Nephron (organoid): ENCODE data around the gene FILIP1L.

Experiments
- H3K27ac Mint-ChIP-seq, 3 experiments: 2 replicates each; pipeline ENCODE4 v1.8.0; 2020; ENCODE audit warnings: mixed read lengths in 3 of 3, mild to moderate bottlenecking in 2 of 3, moderate library complexity in 1 of 3
- H3K27me3 Mint-ChIP-seq: 2 replicates; pipeline ENCODE4 v1.8.0; 2021; ENCODE audit warnings: low read depth, mild to moderate bottlenecking, moderate library complexity, mixed read lengths
- H3K36me3 Mint-ChIP-seq: 2 replicates; pipeline ENCODE4 v1.8.0; 2020; ENCODE audit warnings: low read depth, mixed read lengths
- H3K4me1 Mint-ChIP-seq: 2 replicates; pipeline ENCODE4 v1.8.0; 2020; ENCODE audit warnings: mixed read lengths
- H3K4me3 Mint-ChIP-seq, 3 experiments: 2 replicates each; pipeline ENCODE4 v1.8.0; 2020; ENCODE audit warnings: mild to moderate bottlenecking in 3 of 3, mixed read lengths in 3 of 3, moderate library complexity in 2 of 3
- H3K9me3 Mint-ChIP-seq: 2 replicates; pipeline ENCODE4 v1.8.0; 2020; ENCODE audit warnings: mixed read lengths
- TF ChIP-seq, protein P1 (sequence below), 3 experiments: fragments of 200-600 bp; sonication (generic); IDR thresholded peaks; one replicate each; pipeline ENCODE4 v1.5.0; 2021; ENCODE audit warnings: antibody characterized with exemption in 3 of 3; ENCODE audit not compliant: unreplicated experiment in 3 of 3

The FILIP1L gene

GRCh38 chr3:99900248-99900647, 214.1 kb downstream of the FILIP1L start:
- H3K9me3 Mint-ChIP-seq = no peaks in the 10 kb centered on the region
- no peak overlapping the region for H3K4me3 Mint-ChIP-seq
- TF ChIP-seq, protein P1, sequence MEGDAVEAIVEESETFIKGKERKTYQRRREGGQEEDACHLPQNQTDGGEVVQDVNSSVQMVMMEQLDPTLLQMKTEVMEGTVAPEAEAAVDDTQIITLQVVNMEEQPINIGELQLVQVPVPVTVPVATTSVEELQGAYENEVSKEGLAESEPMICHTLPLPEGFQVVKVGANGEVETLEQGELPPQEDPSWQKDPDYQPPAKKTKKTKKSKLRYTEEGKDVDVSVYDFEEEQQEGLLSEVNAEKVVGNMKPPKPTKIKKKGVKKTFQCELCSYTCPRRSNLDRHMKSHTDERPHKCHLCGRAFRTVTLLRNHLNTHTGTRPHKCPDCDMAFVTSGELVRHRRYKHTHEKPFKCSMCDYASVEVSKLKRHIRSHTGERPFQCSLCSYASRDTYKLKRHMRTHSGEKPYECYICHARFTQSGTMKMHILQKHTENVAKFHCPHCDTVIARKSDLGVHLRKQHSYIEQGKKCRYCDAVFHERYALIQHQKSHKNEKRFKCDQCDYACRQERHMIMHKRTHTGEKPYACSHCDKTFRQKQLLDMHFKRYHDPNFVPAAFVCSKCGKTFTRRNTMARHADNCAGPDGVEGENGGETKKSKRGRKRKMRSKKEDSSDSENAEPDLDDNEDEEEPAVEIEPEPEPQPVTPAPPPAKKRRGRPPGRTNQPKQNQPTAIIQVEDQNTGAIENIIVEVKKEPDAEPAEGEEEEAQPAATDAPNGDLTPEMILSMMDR (IDR thresholded peaks at IDR 0.05; ENCODE audit: unreplicated experiment in 3 of 3) = no peak
- no peaks in the 10 kb centered on the region for H3K36me3 Mint-ChIP-seq
- H3K4me1 Mint-ChIP-seq = peaks cover 23% of the 10 kb centered on the region
- H3K27ac Mint-ChIP-seq = no peak overlapping the region
- H3K27me3 Mint-ChIP-seq = no peaks in the 10 kb centered on the region

- Mint-ChIP-seq H3K4me1 (peaks cover 23% of the 10 kb centered on the region), H3K9me3 (no peaks in the 10 kb centered on the region), H3K36me3 (no peaks in the 10 kb centered on the region), H3K27me3 (no peaks in the 10 kb centered on the region), H3K4me3 (no peak overlapping the region), H3K27ac (no peak overlapping the region)
- TF ChIP-seq, protein P1 (IDR thresholded peaks at IDR 0.05; ENCODE audit: unreplicated experiment in 3 of 3) = no peak
Measured at GRCh38 chr3:99899603-99900002, 214.7 kb downstream of the FILIP1L start.

DNA sequence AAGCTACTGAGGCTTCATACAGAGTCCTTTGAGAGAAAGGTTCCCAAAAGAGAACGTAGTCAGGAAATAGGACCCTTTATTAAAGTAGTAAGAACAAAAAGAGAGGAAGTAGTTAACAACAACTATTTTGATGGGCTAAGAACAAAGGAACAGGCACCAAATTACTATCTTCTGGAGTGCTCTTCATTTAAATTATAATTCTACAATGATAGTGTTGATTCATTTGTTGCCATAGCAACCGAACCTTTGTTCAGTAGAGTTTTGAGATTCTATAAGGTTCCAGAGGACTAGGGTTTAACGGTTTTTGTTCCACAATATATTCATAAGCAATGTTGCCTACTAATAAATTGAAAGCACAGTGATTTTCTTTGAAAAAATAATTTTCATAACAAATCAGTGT, 217.8 kb downstream of the FILIP1L start:
- TF ChIP-seq, protein P1 (IDR thresholded peaks at IDR 0.05; ENCODE audit: unreplicated experiment in 3 of 3) = no peak
- H3K27me3 Mint-ChIP-seq = no peaks in the 10 kb centered on the region
- H3K9me3 Mint-ChIP-seq = no peaks in the 10 kb centered on the region
- peaks cover 14% of the 10 kb centered on the region for H3K4me1 Mint-ChIP-seq
- H3K27ac Mint-ChIP-seq = peak overlapping the region in 2 of 3 experiments; percentile 23 to 25
- no peaks in the 10 kb centered on the region for H3K36me3 Mint-ChIP-seq
- no peak overlapping the region for H3K4me3 Mint-ChIP-seq

DNA sequence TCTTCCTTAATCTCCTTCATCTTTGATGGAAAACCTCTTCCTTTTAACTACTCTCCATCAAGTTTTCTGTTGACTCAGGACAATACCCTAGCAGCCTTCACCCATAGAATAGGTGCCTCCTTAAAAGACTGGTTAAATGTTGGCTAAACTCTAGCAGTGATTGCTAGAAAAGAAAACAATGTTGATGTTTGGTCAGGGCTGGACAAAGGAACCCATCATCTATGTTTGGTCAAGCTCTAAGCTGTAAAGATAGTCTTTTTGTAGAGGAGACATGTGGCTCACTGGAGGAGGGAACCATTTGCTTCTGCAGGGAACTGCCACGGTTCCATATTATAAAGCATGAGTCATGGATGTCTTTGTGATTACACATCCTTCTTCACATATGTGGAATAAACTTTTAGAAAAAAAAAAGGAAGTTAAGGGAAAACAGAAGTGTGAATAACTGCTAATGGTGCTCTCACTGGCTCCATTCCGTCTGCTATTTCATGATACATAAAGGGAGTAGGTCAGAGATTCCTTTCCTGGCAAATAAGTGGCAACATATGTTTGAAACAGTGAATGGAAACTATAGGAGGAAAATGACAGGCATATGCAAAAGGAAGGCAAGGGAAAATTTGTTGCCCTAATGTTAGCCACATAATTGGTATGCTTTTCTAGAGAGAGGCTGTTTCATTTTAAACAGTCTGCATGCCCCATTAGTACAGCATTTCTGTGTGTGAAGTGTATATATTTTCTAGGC, 218.4 kb downstream of the FILIP1L start:
- Mint-ChIP-seq H3K4me1 (peaks cover 10% of the 10 kb centered on the region), H3K36me3 (no peaks in the 10 kb centered on the region), H3K27me3 (no peaks in the 10 kb centered on the region), H3K4me3 (no peak overlapping the region), H3K9me3 (no peaks in the 10 kb centered on the region), H3K27ac (peak overlapping the region in 2 of 3 experiments; percentile 23 to 25)
- TF ChIP-seq, protein P1 (IDR thresholded peaks at IDR 0.05; ENCODE audit: unreplicated experiment in 3 of 3) = no peak

- H3K27me3 Mint-ChIP-seq = no peaks in the 10 kb centered on the region
- peaks cover under 1% of the 10 kb centered on the region for H3K9me3 Mint-ChIP-seq
- H3K4me3 Mint-ChIP-seq = no peak overlapping the region
- peaks cover 3% of the 10 kb centered on the region for H3K36me3 Mint-ChIP-seq
- TF ChIP-seq, protein P1 (IDR thresholded peaks at IDR 0.05; ENCODE audit: unreplicated experiment in 3 of 3) = no peak
- H3K27ac Mint-ChIP-seq = no peak overlapping the region
- H3K4me1 Mint-ChIP-seq = peaks cover 10% of the 10 kb centered on the region
Measured at GRCh38 chr3:99895131-99895696, 219.1 kb downstream of the FILIP1L start.

GRCh38 chr3:99892332-99892731, 222.0 kb downstream of the FILIP1L start:
- no peak overlapping the region for H3K4me3 Mint-ChIP-seq
- no peaks in the 10 kb centered on the region for H3K27me3 Mint-ChIP-seq
- TF ChIP-seq, protein P1 (IDR thresholded peaks at IDR 0.05; ENCODE audit: unreplicated experiment in 3 of 3) = no peak
- peaks cover 3% of the 10 kb centered on the region for H3K36me3 Mint-ChIP-seq
- no peak overlapping the region for H3K27ac Mint-ChIP-seq
- peaks cover 4% of the 10 kb centered on the region for H3K9me3 Mint-ChIP-seq
- peaks cover 10% of the 10 kb centered on the region for H3K4me1 Mint-ChIP-seq
